BLaER1 treated with 17β-estradiol and CSF1 and Interleukin-3, amounts not matched to agents 10 nM and 100 nM (cell line): ENCODE results near the gene COL26A1.

Experiments
- H3K27ac ChIP-seq, 11 experiments: shearing (Covaris generic); formaldehyde crosslinking; 2 replicates each; pipeline ENCODE4 v1.8.1; 2022
- H3K27me3 ChIP-seq, 11 experiments: shearing (Covaris generic); formaldehyde crosslinking; 2 replicates each; pipeline ENCODE4 v1.8.1; 2022
- H3K36me3 ChIP-seq, 11 experiments: shearing (Covaris generic); formaldehyde crosslinking; 2 replicates each; pipeline ENCODE4 v1.8.1; 2022
- H3K4me1 ChIP-seq, 10 experiments: shearing (Covaris generic); formaldehyde crosslinking; 2 replicates each; pipeline ENCODE4 v1.8.1; 2022
- H3K4me2 ChIP-seq, 11 experiments: shearing (Covaris generic); formaldehyde crosslinking; 2 replicates each; pipeline ENCODE4 v1.8.1; 2022
- H3K4me3 ChIP-seq, 10 experiments: shearing (Covaris generic); formaldehyde crosslinking; 2 replicates each; pipeline ENCODE4 v1.8.1; 2022
- H3K9ac ChIP-seq, 11 experiments: shearing (Covaris generic); formaldehyde crosslinking; 2 replicates each; pipeline ENCODE4 v1.8.1; 2022
- H3K9me3 ChIP-seq, 11 experiments: shearing (Covaris generic); formaldehyde crosslinking; replicated peaks in 1 of 11; 2 replicates each; pipeline ENCODE4 v1.8.1; 2022
- H4K20me1 ChIP-seq, 11 experiments: shearing (Covaris generic); formaldehyde crosslinking; 2 replicates each; pipeline ENCODE4 v1.8.1; 2022
- Cebpa-rat ChIP-seq, 11 experiments: shearing (Covaris generic); IDR thresholded peaks; 2 replicates each; pipeline ENCODE4 v1.8.1; 2022

The COL26A1 gene

GRCh38 chr7:101379302-101379701 is 16.6 kb downstream of the COL26A1 start:
- Histone ChIP-seq H3K4me1 (peaks cover 0 to 38% (median 13%) of the 10 kb centered on the region in 10 experiments; a peak in 13 of 20 replicates), H3K27me3 (no peaks in the 10 kb centered on the region), H3K36me3 (no peaks in the 10 kb centered on the region), H3K9ac (0 out of 22 replicates have a peak overlapping the region, but pooled peaks of 2 of the 11 experiments have one; percentile 15 to 38), H3K4me2 (peak overlapping the region in 8 of 11 experiments; percentile 9 to 53 (median 47); a peak in 14 of 22 replicates), H3K4me3 (no peak overlapping the region), H3K9me3 (peaks cover 0 to 8% (median 4%) of the 10 kb centered on the region in 11 experiments; a peak in 1 of 22 replicates), H4K20me1 (no peaks in the 10 kb centered on the region), H3K27ac (no peak overlapping the region)
- TF ChIP-seq Cebpa-rat (IDR thresholded peaks at IDR 0.05): no peak

- H3K4me3 ChIP-seq: no peak overlapping the region
- no peak overlapping the region for H3K27ac ChIP-seq
- peaks cover 3 to 49% (median 21%) of the 10 kb centered on the region in 10 experiments; a peak in 19 of 20 replicates for H3K4me1 ChIP-seq
- H3K4me2 ChIP-seq: peak overlapping the region in 4 of 11 experiments; percentile 16 to 47 (median 26); a peak in 6 of 22 replicates
- no peaks in the 10 kb centered on the region for H4K20me1 ChIP-seq
- H3K9me3 ChIP-seq: peaks cover 0 to 8% (median 4%) of the 10 kb centered on the region in 11 experiments; a peak in 1 of 22 replicates
- no peak for TF ChIP-seq Cebpa-rat (IDR thresholded peaks at IDR 0.05)
- no peaks in the 10 kb centered on the region for H3K36me3 ChIP-seq
- no peak overlapping the region for H3K9ac ChIP-seq
- peaks cover 0 to 4% (median 0%) of the 10 kb centered on the region in 11 experiments; a peak in 3 of 22 replicates for H3K27me3 ChIP-seq
Measured at GRCh38 chr7:101381549-101382111, 19.0 kb downstream of the COL26A1 start.

GRCh38 chr7:101382937-101383336 is 20.3 kb downstream of the COL26A1 start:
- Histone ChIP-seq H4K20me1 (no peaks in the 10 kb centered on the region), H3K4me1 (peaks cover 9 to 59% (median 29%) of the 10 kb centered on the region in 10 experiments), H3K9ac (no peak overlapping the region), H3K9me3 (peaks cover 0 to 8% (median 4%) of the 10 kb centered on the region in 11 experiments; a peak in 1 of 22 replicates), H3K4me2 (no peak overlapping the region), H3K36me3 (no peaks in the 10 kb centered on the region), H3K27me3 (peaks cover 0 to 9% (median 0%) of the 10 kb centered on the region in 11 experiments; a peak in 3 of 22 replicates), H3K4me3 (no peak overlapping the region), H3K27ac (no peak overlapping the region)
- TF ChIP-seq Cebpa-rat (IDR thresholded peaks at IDR 0.05): no peak

DNA sequence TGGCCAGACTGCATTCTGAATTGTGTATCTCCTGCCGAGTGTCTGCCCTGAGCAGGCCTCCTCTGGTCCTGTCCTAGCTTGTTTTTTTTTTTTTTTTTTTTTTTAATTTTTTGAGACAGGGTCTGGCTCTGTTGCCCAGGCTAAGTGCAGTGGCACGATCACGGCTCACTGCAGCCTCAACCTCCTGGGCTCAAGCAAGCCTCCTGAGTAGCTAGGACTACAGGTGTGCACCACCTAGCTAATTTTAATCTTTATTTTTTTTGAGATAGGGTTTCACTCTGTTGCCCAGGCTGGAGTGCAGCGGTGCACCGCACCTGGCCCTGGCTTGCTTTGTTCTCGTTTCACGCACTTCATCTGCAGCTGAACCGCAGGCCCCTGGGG is 23.5 kb downstream of the COL26A1 start:
- no peak for TF ChIP-seq Cebpa-rat (IDR thresholded peaks at IDR 0.05)
- Histone ChIP-seq H3K27me3 (peaks cover 0 to 9% (median 0%) of the 10 kb centered on the region in 11 experiments; a peak in 4 of 22 replicates), H3K27ac (peak overlapping the region in 3 of 11 experiments; percentile 27 to 61 (median 43); a peak in 6 of 22 replicates), H3K36me3 (no peaks in the 10 kb centered on the region), H4K20me1 (no peaks in the 10 kb centered on the region), H3K4me3 (no peak overlapping the region; a peak in 1 of 20 replicates), H3K4me1 (peaks cover 17 to 79% (median 44%) of the 10 kb centered on the region in 10 experiments), H3K9me3 (peaks cover 0 to 6% (median 4%) of the 10 kb centered on the region in 11 experiments; a peak in 1 of 22 replicates), H3K4me2 (peak overlapping the region; percentile 68 to 92 (median 86); a peak in 20 of 22 replicates), H3K9ac (peak overlapping the region in 4 of 11 experiments; percentile 34 to 65 (median 43); a peak in 4 of 22 replicates)

DNA sequence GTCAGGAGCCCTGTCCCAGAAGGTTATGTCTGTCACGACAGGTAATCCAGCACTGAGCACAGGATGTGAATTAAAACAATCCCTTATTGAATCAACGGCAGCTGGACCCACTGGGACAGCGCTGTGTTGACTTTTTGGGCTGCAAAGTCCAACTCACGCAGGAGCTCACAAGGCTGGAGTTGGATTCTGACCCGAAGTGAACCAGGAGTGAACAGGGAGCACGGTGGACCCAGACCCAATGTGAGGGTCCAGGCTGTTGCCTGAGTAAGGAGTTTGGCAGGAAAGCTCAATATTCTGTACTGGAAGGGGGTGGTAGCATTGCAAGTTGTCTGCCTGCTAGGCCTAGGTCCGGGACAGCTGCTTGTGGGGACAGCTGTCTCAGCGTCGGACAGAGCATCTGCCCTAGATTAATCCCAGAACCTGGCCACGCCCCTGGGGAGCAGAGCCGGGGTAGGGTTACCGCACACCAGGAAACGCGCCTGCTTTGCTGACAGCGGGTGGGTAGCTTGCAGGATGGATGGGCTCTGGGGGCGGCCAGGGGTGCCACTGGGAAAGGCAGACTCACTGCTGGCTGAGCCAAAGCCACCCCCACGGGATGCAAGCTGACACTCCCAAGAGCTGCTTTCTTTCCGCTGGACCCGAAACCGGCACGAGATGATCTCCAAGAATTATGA is 24.0 kb downstream of the COL26A1 start:
- Histone ChIP-seq H3K27me3 (peaks cover 0 to 9% (median 0%) of the 10 kb centered on the region in 11 experiments; a peak in 4 of 22 replicates), H3K4me3 (peak overlapping the region in 8 of 10 experiments; percentile 12 to 52 (median 32); a peak in 13 of 20 replicates), H3K4me1 (peaks cover 21 to 81% (median 48%) of the 10 kb centered on the region in 10 experiments), H4K20me1 (no peaks in the 10 kb centered on the region), H3K9me3 (0 out of 22 replicates have a peak, but pooled peaks cover 0 to 4% (median 0%) of the 10 kb centered on the region in 11 experiments), H3K9ac (peak overlapping the region in 10 of 11 experiments; percentile 7 to 65 (median 36); a peak in 10 of 22 replicates), H3K27ac (peak overlapping the region in 4 of 11 experiments; percentile 27 to 61 (median 48); a peak in 8 of 22 replicates), H3K4me2 (peak overlapping the region; percentile 68 to 92 (median 86)), H3K36me3 (no peaks in the 10 kb centered on the region)
- TF ChIP-seq Cebpa-rat (IDR thresholded peaks at IDR 0.05): no peak

- Histone ChIP-seq H3K4me1 (peaks cover 26 to 91% (median 72%) of the 10 kb centered on the region in 10 experiments), H4K20me1 (no peaks in the 10 kb centered on the region; a peak in 1 of 22 replicates), H3K36me3 (no peaks in the 10 kb centered on the region), H3K27ac (peak overlapping the region in 10 of 11 experiments; percentile 48 to 89 (median 82); a peak in 19 of 22 replicates), H3K9me3 (no peaks in the 10 kb centered on the region), H3K4me2 (peak overlapping the region; percentile 67 to 91 (median 84)), H3K4me3 (peak overlapping the region in 7 of 10 experiments; percentile 13 to 50 (median 29); a peak in 7 of 20 replicates), H3K27me3 (peaks cover 0 to 20% (median 8%) of the 10 kb centered on the region in 11 experiments; a peak in 13 of 22 replicates), H3K9ac (peak overlapping the region; percentile 4 to 80 (median 72); a peak in 19 of 22 replicates)
- TF ChIP-seq Cebpa-rat (IDR thresholded peaks at IDR 0.05): peak in 3 of 11 experiments; percentile 9 to 27 (median 18); a peak in 1 of 22 replicates
Measured at GRCh38 chr7:101390901-101391301, 28.2 kb downstream of the COL26A1 start.

- Histone ChIP-seq H3K36me3 (no peaks in the 10 kb centered on the region), H3K9ac (peak overlapping the region in 4 of 11 experiments; percentile 75 to 80 (median 76); a peak in 4 of 22 replicates), H3K4me3 (peak overlapping the region in 1 of 10 experiments; percentile 13; a peak in 1 of 20 replicates), H4K20me1 (no peaks in the 10 kb centered on the region; a peak in 1 of 22 replicates), H3K27me3 (peaks cover 0 to 20% (median 10%) of the 10 kb centered on the region in 11 experiments; a peak in 13 of 22 replicates), H3K9me3 (no peaks in the 10 kb centered on the region), H3K27ac (peak overlapping the region in 7 of 11 experiments; percentile 74 to 89 (median 85); a peak in 10 of 22 replicates), H3K4me1 (peaks cover 19 to 82% (median 61%) of the 10 kb centered on the region in 10 experiments), H3K4me2 (peak overlapping the region in 10 of 11 experiments; percentile 67 to 91 (median 86); a peak in 18 of 22 replicates)
- TF ChIP-seq Cebpa-rat (IDR thresholded peaks at IDR 0.05): no peak
Measured at GRCh38 chr7:101391991-101392390, 29.3 kb downstream of the COL26A1 start.

GRCh38 chr7:101393865-101394264 is 31.2 kb downstream of the COL26A1 start:
- Histone ChIP-seq H3K4me3 (no peak overlapping the region), H3K4me1 (peaks cover 17 to 67% (median 53%) of the 10 kb centered on the region in 10 experiments), H3K9ac (no peak overlapping the region), H3K9me3 (no peaks in the 10 kb centered on the region), H3K27ac (no peak overlapping the region), H3K4me2 (no peak overlapping the region), H3K36me3 (no peaks in the 10 kb centered on the region), H3K27me3 (peaks cover 0 to 19% (median 10%) of the 10 kb centered on the region in 11 experiments; a peak in 12 of 22 replicates), H4K20me1 (no peaks in the 10 kb centered on the region; a peak in 1 of 22 replicates)
- TF ChIP-seq Cebpa-rat (IDR thresholded peaks at IDR 0.05): no peak
